Stimulated activated CD4-positive, alpha-beta T cell treated with anti-CD3 and anti-CD28 coated beads, Interleukin-15, amount 100 ng/mL, for 48 hours (primary cell): ENCODE results near the gene CDHR2.

Experiments used
- DNase-seq, 2 donors: peaks; one replicate each; pipeline ENCODE4 v3.0.0-alpha.2; 2020; ENCODE audit warnings: low read depth in 2 of 2

The CDHR2 gene

DNA sequence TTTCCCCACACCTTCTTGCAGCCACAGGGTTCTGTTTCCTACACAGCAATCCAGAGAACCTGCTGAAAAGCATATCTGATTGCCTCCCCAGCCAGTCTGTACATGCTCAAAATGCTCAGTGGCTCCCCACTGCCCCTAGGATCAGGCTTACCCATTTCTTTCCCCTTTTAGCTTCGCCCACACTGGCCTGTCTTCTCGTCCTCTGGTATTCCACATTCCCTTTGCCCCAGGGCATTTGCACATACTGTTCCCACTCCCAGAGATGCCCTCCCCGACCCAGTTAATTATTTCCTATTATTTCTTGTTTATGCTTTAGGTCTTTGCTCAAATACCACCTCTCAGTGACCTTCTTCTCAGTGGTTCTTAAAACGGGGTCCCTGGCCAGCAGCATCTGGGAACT, 91.5 kb downstream of the CDHR2 start:
- DNase-seq, result no peak

DNA sequence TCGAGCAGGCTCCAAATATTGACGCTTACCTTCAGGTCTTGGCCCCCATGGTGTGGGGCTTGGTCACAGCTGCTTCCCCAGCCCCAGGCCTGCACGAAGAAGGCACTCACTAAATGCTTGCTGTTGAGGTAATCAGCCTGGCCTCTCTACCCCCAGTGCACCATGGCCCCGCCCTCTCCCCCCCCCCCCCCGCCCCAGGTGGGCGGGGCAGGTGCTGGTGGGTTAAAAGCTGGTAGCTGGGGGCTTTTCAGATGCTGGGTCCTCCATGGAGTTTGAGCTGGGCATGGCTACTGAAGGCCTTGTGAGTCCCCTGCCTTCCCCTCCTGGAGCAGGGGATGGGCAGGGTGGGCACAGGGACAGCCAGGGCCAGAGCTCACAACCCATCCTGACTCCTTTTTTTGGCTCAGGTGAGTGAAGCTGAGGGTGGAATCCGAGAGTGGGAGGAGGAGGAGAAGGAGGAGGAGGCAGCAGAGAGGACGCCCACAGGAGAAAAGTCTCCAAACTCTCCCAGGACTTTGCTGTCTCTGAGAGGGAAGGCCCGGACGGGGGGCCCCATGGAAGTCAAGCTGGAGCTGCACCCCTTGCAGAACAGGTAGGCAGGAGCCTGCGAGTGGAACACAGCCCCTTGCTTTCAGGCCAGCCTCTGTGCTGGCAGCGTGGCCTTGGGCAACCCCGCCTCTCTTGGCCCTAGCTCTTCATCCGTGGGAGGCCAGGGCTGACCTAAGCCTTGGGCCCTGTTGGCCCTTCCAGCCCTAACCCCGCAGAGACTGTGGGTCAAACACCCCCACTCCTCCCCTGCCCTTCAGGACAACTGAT, 93.7 kb downstream of the CDHR2 start:
- no peak for DNase-seq

DNA sequence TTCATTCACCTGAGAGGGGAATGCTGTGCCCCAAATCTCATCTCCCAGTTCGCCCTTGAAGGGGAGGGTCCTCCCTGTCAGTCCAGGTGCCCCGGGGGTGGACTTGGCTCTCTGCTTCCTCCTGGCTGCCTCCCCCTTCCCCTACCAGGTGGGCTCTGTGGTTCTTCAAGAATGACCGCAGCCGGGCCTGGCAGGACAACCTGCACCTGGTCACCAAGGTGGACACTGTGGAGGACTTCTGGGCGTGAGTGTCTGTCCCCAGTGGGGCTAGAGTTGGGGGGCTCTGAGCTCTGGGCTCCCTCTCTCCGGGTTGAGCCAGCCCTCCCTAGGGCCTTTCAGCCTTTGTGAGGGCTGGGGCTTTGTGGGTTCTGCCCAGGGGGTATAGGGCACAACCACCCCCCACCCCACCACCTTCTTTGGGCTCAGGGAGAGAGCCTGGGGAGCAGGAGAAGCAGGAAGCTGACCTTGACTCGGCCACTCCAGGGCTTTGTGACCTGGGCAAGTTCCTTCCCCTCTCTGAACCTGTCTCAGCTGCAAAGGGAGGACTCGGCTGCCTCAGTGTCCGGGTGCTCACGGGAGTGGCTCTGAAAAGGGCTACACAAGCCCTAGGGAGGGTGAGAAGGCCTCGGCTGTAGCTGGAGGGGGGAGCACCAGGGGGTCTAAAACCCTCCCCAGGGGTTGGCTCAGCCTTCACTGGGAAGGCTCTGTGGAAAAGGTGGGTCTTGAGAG, 94.5 kb downstream of the CDHR2 start:
- DNase-seq, result no peak

DNA sequence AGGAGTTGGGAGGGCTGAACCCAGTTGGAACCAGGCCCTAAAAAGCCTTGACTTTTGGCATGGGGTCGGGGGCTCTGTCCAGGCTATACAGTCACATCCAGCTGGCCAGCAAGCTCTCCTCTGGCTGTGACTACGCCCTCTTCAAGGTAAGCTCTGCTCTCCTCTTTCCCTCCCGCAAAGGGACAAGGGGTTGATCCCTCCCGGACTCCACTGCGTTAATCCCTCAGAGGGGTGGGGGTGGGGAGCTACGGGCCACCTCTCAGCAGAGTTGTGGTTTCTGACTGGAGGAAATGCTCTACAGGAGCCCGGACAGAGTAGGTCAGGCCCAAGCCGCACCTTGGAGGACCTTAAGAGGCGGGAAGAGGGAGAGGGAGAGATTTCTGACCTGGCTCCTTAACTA, 95.2 kb downstream of the CDHR2 start:
- no peak for DNase-seq

DNA sequence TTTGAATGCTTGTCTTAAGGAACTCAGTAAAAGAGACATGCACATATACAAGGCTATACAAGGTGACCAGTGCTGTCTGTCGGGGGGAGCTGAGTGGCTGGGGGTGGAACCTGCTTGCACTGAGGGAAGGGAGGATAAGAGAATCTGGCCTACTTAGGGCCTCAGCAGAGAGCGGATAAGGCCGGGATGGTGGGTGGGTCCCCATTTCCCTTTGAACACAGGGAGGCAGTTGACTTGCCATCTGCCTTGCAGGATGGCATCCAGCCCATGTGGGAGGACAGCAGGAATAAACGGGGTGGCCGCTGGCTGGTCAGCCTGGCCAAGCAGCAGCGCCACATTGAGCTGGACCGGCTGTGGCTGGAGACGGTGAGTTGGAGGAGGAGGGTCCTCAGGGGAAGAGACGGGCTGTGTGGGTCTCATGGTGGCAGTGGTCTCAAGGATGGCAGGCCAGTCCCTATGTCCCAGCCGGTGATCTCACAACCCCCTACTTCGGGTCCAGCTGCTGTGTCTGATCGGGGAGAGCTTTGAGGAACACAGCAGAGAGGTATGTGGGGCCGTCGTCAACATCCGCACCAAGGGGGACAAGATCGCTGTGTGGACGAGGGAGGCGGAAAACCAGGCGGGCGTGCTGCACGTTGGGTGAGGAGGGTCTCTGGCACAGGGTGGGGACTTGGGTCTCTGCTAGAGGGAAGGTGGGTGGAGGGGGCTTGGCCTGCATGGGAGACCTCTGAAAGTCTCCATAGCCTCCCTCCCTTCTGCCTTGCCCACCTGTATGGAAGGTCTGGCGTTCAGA, 95.9 kb downstream of the CDHR2 start:
- no peak for DNase-seq
